WTC11 (cell line): Measurements from ENCODE around the gene SNRPD3. TPM values are rescaled to one million over a fixed set of nuclear protein-coding genes. Genes with fewer than 3 reads are reported as not detected.

ENCODE experiments used
- ATAC-seq: fragments of 200-7000 bp; cut with Tn5 transposase; 2 replicates; pipeline ENCODE4 v1.10.0; 2021; ENCODE audit warnings: mild to moderate bottlenecking, moderate library complexity
- CTCF ChIA-PET: fragments of 300-600 bp; sonication (Branson Sonifier 250); formaldehyde crosslinking; loops from one replicate; lab custom pipeline; 2021; ENCODE audit warnings: antibody characterized with exemption; lab: Charles Lee
- POLR2A ChIA-PET: fragments of 350-600 bp; sonication (Branson Sonifier 250); formaldehyde crosslinking; loops from one replicate; lab custom pipeline; 2021; ENCODE audit warnings: antibody characterized with exemption; lab: Charles Lee
- DNase-seq: peaks from one replicate; pipeline ENCODE4 v3.0.0; 2021; ENCODE audit warnings: low spot score
- H3K27ac Mint-ChIP-seq: 2 replicates; pipeline ENCODE4 v1.8.0; 2021; ENCODE audit warnings: mixed read lengths
- H3K27me3 Mint-ChIP-seq: 2 replicates; pipeline ENCODE4 v1.8.0; 2021; ENCODE audit warnings: low read depth, mild to moderate bottlenecking, moderate library complexity, mixed read lengths
- H3K36me3 Mint-ChIP-seq: 2 replicates; pipeline ENCODE4 v1.8.0; 2021; ENCODE audit warnings: mixed read lengths
- H3K4me1 Mint-ChIP-seq: 2 replicates; pipeline ENCODE4 v1.8.0; 2022; ENCODE audit warnings: mixed read lengths
- H3K4me3 Mint-ChIP-seq: 2 replicates; pipeline ENCODE4 v1.8.0; 2021; ENCODE audit warnings: mild to moderate bottlenecking, moderate library complexity, mixed read lengths
- H3K9me3 Mint-ChIP-seq: 2 replicates; pipeline ENCODE4 v1.8.0; 2021; ENCODE audit warnings: mixed read lengths
- IRF2 ChIP-seq: sonication (generic); formaldehyde crosslinking; IDR thresholded peaks from 2 replicates; pipeline ENCODE4 v1.8.0; 2022; ENCODE audit warnings: low read depth, missing genetic modification reagents, borderline replicate concordance
- MXD4 ChIP-seq: fragments of 250-450 bp; sonication (Bioruptor Pico); IDR thresholded peaks from 2 replicates; pipeline ENCODE4 v1.8.0; 2021; ENCODE audit warnings: mild to moderate bottlenecking, moderate library complexity, borderline replicate concordance
- OVOL2 ChIP-seq: fragments of 250-450 bp; sonication (Bioruptor Pico); IDR thresholded peaks from 2 replicates; pipeline ENCODE4 v1.9.0; 2021; ENCODE audit warnings: mild to moderate bottlenecking, borderline replicate concordance
- PRRX2 ChIP-seq: fragments of 250-450 bp; sonication (Bioruptor Pico); IDR thresholded peaks from 2 replicates; pipeline ENCODE4 v1.8.0; 2021; ENCODE audit warnings: mild to moderate bottlenecking
- RORB ChIP-seq: fragments of 250-450 bp; sonication (Bioruptor Pico); IDR thresholded peaks from 2 replicates; pipeline ENCODE4 v1.9.0; 2021; ENCODE audit warnings: mild to moderate bottlenecking
- SMAD4 ChIP-seq: sonication (generic); formaldehyde crosslinking; IDR thresholded peaks from 2 replicates; pipeline ENCODE4 v1.8.0; 2022; ENCODE audit warnings: mild to moderate bottlenecking, missing genetic modification reagents
- SOX15 ChIP-seq: fragments of 250-450 bp; sonication (Bioruptor Pico); IDR thresholded peaks from 2 replicates; pipeline ENCODE4 v1.9.0; 2021; ENCODE audit warnings: mild to moderate bottlenecking
- TCF7 ChIP-seq: sonication (generic); formaldehyde crosslinking; IDR thresholded peaks from 2 replicates; pipeline ENCODE4 v1.8.0; 2022; ENCODE audit warnings: mild to moderate bottlenecking, low read depth, missing genetic modification reagents, moderate library complexity
- ZNF219 ChIP-seq: sonication (generic); formaldehyde crosslinking; IDR thresholded peaks from 2 replicates; pipeline ENCODE4 v1.8.0; 2023; ENCODE audit warnings: missing genetic modification reagents, mild to moderate bottlenecking, borderline replicate concordance
- ZNF423 ChIP-seq: fragments of 250-450 bp; sonication (Bioruptor Pico); IDR thresholded peaks from 2 replicates; pipeline ENCODE4 v2.1.2; 2022; ENCODE audit warnings: mild to moderate bottlenecking, moderate library complexity
- total RNA-seq: library from RNA; stranded (reverse); gene quantifications from 3 replicates; pipeline ENCODE4 v1.2.3, GENCODE V29; 2021
- TF ChIP-seq, protein P1 (sequence below): sonication (generic); formaldehyde crosslinking; IDR thresholded peaks from 2 replicates; pipeline ENCODE4 v1.8.1; 2022; ENCODE audit warnings: missing genetic modification reagents, borderline replicate concordance
- TF ChIP-seq, protein P2 (sequence below): sonication (generic); formaldehyde crosslinking; IDR thresholded peaks from 2 replicates; pipeline ENCODE4 v1.8.1; 2023; ENCODE audit warnings: mild to moderate bottlenecking, missing genetic modification reagents
- TF ChIP-seq, protein P3 (sequence below): sonication (generic); formaldehyde crosslinking; IDR thresholded peaks from 2 replicates; pipeline ENCODE4 v1.8.0; 2022; ENCODE audit warnings: mild to moderate bottlenecking, missing genetic modification reagents
- TF ChIP-seq, protein P4 (sequence below): sonication (generic); formaldehyde crosslinking; IDR thresholded peaks from 2 replicates; pipeline ENCODE4 v1.8.0; 2022; ENCODE audit warnings: mild to moderate bottlenecking, missing genetic modification reagents
- TF ChIP-seq, protein P5 (sequence below): sonication (generic); formaldehyde crosslinking; IDR thresholded peaks from 2 replicates; pipeline ENCODE4 v1.8.1; 2023; ENCODE audit warnings: mild to moderate bottlenecking, missing genetic modification reagents, borderline replicate concordance
- TF ChIP-seq, protein P6 (sequence below): sonication (generic); formaldehyde crosslinking; IDR thresholded peaks from 2 replicates; pipeline ENCODE4 v1.8.1; 2023; ENCODE audit warnings: mild to moderate bottlenecking, missing genetic modification reagents, moderate library complexity
- TF ChIP-seq, protein P7 (sequence below): fragments of 250-450 bp; sonication (Bioruptor Pico); IDR thresholded peaks from 2 replicates; pipeline ENCODE4 v1.8.0; 2021; ENCODE audit warnings: mild to moderate bottlenecking

Gene SNRPD3
- total RNA-seq, 1 experiment from 2014 or later = 198 TPM

DNA sequence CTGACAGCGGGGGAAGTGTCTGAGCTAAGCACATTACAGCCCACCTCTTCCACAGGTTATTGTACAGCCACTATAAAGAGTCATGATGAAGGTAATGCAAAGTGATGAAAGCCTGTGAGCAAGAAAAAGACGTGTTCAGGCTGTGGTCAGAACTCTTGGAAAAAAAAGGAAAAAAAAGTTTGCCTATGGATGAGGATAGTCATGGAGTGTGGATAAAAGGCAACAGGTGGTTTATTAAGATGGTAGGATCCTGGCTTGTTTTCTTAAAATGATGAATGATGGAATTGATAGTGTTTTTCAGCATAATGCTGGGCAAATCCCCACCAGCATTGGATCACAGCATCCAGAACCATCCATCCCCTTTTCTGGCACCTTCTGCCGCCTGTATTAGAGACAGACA lies 37.6 kb upstream of the SNRPD3 start:
- ChIA-PET CTCF (interaction anchor here (1.3 to 6.1 kb wide), 4 partner anchors 10 to 97 kb away, joined by 4 to 32 read pairs (median 6); no protein-coding TSS in a partner anchor), POLR2A (no interaction called here)
- no peak for TF ChIP-seq RORB
- TF ChIP-seq IRF2 (CRISPR knock-in tag) = no peak
- TF ChIP-seq TCF7 = no peak
- TF ChIP-seq SOX15 (CRISPR knock-in tag) = no peak
- TF ChIP-seq ZNF219 = no peak
- no peak for TF ChIP-seq OVOL2 (CRISPR knock-in tag)
- TF ChIP-seq MXD4 = no peak
- TF ChIP-seq, protein P1, sequence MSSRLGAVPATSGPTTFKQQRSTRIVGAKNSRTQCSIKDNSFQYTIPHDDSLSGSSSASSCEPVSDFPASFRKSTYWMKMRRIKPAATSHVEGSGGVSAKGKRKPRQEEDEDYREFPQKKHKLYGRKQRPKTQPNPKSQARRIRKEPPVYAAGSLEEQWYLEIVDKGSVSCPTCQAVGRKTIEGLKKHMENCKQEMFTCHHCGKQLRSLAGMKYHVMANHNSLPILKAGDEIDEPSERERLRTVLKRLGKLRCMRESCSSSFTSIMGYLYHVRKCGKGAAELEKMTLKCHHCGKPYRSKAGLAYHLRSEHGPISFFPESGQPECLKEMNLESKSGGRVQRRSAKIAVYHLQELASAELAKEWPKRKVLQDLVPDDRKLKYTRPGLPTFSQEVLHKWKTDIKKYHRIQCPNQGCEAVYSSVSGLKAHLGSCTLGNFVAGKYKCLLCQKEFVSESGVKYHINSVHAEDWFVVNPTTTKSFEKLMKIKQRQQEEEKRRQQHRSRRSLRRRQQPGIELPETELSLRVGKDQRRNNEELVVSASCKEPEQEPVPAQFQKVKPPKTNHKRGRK = no peak
- TF ChIP-seq ZNF423 = no peak
- TF ChIP-seq, protein P2, sequence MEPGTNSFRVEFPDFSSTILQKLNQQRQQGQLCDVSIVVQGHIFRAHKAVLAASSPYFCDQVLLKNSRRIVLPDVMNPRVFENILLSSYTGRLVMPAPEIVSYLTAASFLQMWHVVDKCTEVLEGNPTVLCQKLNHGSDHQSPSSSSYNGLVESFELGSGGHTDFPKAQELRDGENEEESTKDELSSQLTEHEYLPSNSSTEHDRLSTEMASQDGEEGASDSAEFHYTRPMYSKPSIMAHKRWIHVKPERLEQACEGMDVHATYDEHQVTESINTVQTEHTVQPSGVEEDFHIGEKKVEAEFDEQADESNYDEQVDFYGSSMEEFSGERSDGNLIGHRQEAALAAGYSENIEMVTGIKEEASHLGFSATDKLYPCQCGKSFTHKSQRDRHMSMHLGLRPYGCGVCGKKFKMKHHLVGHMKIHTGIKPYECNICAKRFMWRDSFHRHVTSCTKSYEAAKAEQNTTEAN (CRISPR knock-in tag) = no peak
- no peak for TF ChIP-seq PRRX2
- TF ChIP-seq SMAD4 (CRISPR knock-in tag) = no peak
- TF ChIP-seq, protein P3, sequence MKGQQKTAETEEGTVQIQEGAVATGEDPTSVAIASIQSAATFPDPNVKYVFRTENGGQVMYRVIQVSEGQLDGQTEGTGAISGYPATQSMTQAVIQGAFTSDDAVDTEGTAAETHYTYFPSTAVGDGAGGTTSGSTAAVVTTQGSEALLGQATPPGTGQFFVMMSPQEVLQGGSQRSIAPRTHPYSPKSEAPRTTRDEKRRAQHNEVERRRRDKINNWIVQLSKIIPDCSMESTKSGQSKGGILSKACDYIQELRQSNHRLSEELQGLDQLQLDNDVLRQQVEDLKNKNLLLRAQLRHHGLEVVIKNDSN = no peak
- TF ChIP-seq, protein P4, sequence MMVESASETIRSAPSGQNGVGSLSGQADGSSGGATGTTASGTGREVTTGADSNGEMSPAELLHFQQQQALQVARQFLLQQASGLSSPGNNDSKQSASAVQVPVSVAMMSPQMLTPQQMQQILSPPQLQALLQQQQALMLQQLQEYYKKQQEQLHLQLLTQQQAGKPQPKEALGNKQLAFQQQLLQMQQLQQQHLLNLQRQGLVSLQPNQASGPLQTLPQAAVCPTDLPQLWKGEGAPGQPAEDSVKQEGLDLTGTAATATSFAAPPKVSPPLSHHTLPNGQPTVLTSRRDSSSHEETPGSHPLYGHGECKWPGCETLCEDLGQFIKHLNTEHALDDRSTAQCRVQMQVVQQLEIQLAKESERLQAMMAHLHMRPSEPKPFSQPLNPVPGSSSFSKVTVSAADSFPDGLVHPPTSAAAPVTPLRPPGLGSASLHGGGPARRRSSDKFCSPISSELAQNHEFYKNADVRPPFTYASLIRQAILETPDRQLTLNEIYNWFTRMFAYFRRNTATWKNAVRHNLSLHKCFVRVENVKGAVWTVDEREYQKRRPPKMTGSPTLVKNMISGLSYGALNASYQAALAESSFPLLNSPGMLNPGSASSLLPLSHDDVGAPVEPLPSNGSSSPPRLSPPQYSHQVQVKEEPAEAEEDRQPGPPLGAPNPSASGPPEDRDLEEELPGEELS (CRISPR knock-in tag) = no peak
- TF ChIP-seq, protein P5, sequence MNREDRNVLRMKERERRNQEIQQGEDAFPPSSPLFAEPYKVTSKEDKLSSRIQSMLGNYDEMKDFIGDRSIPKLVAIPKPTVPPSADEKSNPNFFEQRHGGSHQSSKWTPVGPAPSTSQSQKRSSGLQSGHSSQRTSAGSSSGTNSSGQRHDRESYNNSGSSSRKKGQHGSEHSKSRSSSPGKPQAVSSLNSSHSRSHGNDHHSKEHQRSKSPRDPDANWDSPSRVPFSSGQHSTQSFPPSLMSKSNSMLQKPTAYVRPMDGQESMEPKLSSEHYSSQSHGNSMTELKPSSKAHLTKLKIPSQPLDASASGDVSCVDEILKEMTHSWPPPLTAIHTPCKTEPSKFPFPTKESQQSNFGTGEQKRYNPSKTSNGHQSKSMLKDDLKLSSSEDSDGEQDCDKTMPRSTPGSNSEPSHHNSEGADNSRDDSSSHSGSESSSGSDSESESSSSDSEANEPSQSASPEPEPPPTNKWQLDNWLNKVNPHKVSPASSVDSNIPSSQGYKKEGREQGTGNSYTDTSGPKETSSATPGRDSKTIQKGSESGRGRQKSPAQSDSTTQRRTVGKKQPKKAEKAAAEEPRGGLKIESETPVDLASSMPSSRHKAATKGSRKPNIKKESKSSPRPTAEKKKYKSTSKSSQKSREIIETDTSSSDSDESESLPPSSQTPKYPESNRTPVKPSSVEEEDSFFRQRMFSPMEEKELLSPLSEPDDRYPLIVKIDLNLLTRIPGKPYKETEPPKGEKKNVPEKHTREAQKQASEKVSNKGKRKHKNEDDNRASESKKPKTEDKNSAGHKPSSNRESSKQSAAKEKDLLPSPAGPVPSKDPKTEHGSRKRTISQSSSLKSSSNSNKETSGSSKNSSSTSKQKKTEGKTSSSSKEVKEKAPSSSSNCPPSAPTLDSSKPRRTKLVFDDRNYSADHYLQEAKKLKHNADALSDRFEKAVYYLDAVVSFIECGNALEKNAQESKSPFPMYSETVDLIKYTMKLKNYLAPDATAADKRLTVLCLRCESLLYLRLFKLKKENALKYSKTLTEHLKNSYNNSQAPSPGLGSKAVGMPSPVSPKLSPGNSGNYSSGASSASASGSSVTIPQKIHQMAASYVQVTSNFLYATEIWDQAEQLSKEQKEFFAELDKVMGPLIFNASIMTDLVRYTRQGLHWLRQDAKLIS (CRISPR knock-in tag) = no peak
- TF ChIP-seq, protein P6, sequence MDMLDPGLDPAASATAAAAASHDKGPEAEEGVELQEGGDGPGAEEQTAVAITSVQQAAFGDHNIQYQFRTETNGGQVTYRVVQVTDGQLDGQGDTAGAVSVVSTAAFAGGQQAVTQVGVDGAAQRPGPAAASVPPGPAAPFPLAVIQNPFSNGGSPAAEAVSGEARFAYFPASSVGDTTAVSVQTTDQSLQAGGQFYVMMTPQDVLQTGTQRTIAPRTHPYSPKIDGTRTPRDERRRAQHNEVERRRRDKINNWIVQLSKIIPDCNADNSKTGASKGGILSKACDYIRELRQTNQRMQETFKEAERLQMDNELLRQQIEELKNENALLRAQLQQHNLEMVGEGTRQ (CRISPR knock-in tag) = no peak
- TF ChIP-seq, protein P7, sequence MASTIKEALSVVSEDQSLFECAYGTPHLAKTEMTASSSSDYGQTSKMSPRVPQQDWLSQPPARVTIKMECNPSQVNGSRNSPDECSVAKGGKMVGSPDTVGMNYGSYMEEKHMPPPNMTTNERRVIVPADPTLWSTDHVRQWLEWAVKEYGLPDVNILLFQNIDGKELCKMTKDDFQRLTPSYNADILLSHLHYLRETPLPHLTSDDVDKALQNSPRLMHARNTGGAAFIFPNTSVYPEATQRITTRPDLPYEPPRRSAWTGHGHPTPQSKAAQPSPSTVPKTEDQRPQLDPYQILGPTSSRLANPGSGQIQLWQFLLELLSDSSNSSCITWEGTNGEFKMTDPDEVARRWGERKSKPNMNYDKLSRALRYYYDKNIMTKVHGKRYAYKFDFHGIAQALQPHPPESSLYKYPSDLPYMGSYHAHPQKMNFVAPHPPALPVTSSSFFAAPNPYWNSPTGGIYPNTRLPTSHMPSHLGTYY = no peak
- Mint-ChIP-seq H3K4me3 (no peak overlapping the region), H3K4me1 (peaks cover 20% of the 10 kb centered on the region), H3K27ac (no peak overlapping the region), H3K9me3 (no peaks in the 10 kb centered on the region), H3K27me3 (peaks cover 3% of the 10 kb centered on the region; the same call in 1 of the 2 replicates), H3K36me3 (no peaks in the 10 kb centered on the region)
- ATAC-seq (no peak), DNase-seq (no peak)
